DMS 273 (cell line): Measurements from ENCODE around the gene BTBD2.

Experiments
- DNase-seq: peaks from one replicate; lab custom pipeline; 2025; ENCODE audit not compliant: unreplicated experiment; lab: John Stamatoyannopoulos, UW

Gene BTBD2

DNA sequence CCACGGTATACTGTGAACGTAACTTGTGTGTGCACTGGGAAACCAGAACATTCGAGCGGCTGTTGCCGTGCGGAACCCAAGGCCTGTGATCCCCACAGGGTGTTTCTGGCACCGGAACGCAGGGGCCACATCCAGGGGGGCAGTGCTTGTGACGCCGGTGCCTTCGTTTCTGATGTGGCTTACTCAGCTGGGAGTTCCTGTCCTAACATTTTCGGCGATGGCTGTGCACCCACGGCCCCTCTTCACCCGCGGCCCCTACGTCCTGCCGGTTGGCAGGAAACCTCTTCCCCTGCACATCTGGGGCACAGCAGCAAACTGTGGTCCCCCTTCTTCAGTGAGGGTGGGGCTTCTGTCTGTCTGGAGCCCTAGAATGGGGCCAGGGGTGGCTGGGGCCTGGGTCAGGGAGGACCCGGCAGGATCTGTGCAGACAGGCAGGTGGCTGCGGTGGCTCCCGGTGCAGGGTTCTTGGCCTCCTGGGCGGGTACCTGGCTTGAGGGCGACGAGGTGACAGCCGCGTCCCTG, 48.4 kb downstream of the BTBD2 start:
- no peak for DNase-seq

DNA sequence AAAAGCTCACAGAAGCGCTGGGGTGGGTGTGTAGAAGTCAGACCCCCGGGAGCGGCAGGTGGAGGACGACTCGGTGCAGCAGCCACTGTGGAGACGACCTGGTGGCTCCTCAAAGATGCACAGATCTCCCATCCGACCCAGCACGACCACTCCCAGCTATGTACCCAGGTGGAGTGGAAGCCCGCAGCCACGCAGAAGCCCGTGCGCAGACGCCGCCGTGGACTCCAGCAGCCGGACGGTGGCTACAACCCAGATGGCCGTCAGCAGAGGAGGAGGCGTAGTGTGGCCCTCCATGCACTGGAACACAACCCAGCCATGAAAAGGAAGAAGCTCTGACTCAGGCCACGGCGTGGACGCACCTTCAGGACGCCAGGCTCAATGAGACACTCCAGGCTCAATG, 52.8 kb downstream of the BTBD2 start:
- no peak for DNase-seq

DNA sequence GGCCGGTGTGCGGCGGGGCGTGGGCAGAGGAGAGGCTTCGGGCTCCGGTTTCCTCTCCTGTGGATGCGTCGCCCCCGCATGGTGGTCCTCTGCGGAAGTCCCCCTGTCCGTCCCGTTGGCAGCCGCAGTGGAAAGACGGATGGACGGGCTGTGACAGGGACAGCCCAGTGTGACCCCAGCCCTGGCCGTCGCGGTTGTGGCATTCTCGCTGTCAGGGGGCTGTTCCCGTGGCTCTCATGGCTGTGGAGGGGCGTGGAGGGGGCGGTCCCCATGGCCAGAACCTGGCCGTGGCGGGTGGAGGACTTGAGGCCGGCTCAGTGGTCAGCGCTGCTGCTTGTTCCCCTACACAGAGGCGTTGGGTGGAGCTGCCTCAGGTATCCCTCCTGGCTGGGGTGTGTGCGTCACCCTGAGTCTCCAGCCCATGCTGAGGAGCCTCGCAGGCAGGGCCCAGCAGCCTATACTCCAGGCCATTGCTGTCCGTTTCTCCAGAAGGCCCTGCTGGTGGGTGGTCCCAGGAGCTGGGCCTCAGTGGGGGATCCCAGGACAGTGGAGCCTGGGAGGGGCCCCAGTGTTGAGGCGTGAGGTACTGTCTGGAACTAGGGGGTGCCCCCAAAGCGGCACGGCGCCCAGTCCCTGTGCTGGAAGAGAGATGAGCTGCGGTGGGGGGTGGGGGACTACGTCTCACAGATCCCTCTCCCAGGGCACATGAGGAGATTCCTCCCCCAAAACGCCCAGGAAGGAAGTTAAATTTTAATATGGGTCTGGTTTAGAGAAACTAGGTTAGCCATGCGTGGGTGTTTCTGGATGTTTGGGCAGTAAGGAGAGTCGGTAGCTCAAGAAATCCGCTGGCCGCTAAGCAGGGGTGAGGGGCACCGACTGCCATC, 54.3 kb downstream of the BTBD2 start:
- DNase-seq, result no peak

DNA sequence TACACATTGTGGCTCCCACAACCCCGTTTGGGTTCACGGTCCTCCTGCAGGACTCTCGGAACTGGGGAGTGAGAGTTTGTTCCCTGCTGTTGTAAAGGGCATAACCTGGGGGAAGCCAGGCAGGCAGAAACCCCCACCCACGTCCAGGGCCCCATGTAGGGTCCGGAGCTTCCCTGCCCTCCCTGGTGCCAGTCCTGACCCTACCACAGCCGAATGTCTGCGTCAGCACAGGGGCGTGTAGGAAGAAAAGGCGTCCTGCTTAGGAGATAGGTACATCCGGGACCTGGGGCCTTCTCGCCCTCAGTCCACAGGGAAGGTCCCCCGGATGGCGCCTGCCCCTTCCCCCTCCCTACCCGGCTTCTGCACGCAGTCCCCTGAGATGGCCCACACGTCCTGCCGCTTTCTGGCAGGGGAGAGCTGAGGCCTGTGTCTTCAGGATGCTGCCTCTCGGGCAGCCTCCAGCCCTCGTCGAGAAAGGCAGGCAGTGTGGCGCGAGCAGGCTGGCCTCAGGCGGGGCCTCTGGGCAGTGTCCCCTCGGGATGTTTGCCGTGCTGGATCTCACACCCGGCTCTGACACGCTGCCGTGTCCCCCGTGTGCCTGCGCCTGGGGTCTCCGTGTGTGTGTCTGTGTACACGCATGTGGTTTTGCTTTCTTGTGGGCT, 55.5 kb downstream of the BTBD2 start:
- DNase-seq, result no peak

DNA sequence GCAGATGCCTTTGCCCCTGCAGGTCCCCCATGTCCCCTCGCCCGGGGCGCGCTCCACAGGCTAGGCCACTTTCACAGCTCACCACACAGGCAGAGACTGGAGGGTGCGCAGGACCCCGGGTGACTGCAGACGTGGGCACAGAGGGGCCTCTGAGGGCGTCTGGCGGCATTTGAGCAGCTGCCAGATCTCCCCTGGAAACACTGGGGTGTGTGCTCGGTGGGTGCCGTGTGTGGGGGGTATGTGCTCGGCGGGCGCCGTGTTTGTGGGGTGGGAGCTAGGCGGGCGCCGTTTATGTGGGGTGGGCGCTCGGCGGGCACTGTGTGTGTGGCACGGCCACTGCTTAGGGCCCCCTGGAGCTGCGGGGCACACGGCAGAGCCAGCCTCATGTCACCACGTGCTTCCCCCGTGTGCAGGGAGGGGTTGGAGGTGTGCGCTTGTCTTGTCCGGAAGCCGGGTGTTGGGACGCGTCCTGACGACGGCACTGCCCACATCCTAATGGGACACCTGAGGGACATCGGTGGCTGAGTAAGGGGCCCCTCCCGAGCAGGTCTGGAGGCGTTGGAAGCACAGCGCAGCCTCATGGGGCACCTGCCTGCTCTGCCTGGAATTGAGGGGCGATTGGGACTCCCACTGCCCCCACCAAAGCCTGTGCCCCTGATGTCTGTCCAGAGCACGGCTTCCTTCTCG, 57.8 kb downstream of the BTBD2 start:
- DNase-seq, result no peak

DNA sequence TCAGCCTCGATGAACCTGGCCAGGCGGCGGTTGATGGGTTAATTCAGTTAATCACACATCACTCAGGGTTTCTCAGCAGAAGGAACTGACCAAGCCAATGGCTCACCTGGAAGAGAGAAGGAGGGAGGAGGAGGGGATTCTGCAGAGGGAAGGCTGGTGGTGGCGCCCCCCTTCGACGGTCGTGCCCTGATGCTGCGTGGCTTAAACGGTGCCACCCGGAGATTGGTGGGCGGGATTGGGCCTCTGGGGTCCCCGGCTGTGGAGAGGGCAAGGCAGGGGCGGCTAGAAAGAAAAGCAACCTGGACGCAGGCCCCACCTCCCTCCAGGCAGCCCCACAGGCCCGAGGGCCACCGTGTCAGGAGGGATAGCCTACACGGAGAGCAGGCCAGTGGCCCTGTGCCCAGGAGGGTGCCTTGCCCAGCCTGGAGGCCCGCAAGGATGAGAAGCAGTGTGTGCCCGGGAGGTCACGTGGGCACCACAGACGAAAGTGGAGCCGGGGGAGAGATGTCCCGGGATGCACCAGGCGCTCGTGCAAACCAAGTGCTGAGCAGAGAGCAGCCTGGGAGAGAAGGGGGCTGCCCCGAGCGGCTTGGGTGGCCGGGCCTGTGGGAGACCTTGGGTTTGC, 58.5 kb downstream of the BTBD2 start:
- DNase-seq, result no peak

DNA sequence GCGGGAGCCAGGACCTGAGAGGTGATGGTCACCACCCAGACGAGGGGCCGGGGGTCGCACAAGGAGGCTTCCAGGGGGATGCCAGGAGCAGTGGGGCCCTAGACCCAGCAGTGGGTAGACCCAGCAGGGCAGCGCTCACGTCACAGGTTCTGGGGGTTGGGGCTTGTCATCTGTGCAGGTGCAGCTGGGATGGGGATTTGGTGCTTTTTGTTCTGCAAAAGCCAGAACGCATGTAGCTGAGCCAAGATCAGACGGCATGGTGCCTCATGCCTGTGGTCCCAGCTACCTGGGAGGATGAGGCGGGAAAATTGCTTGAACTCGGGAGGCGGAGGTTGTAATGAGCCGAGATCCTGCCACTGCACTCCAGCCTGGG, 59.4 kb downstream of the BTBD2 start:
- DNase-seq, result no peak

DNA sequence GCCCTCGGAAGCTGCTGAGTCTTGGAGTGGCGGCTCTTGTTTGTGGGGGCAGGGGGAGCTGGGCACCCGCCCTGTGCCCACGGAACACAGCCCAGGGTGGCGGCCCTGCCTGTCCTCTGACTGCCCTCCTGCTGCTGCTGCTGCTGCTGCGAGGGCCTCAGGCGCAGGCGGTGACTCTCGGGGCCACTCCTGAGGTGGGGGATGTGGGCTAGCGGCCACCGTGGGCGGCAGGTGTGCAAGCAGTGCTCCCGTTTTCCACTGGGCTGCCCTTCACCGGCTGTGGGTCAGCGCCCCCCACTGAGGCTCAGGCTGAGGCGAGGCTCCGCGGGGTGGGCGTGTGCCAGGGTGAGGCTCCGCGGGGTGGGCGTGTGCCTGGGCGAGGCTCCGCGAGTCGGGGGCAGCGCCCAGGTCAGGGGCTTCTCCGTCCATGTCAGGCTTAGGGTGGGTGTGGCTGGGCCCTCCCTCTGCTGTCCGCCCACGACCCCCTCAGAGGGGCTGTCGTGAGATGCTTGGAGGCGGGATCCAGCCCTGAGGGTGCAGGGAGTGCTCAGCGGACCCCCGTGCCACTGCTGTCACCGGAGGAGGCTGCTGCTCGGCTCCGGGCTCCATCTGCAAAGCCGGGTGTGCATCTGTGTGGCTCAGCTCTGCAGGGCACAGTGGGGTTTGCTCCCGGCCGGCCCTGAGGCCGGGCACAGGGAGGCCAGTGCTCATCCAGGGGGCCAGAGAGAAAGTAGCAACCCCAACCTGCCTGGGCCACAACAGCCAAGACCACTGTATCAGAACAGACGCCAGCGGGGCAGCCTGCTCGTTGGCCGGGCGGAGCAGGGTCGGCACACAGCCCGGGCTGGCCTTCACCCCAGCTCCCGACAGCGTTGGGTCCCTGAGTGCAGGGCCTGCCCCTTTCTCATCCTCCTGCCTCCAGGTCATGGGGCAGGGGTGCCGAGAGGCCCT, 60.1 kb downstream of the BTBD2 start:
- DNase-seq, result no peak

DNA sequence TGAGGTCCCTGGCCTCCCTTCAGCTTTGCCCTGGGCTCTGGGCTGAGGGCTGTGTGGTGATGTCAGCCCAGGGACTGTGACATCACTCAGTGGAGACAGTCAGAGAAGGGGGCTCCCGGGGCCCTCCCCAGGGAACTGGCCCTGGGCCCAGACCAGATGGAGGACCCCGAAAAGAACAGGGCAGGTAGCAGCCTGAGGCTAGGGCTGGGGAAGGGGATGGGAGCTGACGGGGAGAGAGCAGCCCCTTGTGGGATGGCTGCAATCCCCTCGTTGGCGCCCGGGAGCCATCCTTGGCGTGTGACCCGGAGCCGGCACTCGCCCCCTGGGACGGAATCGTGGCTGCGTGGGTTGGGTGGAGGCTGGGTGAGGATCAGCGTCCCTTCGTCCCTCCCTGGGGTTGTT, 61.0 kb downstream of the BTBD2 start:
- DNase-seq, result no peak

DNA sequence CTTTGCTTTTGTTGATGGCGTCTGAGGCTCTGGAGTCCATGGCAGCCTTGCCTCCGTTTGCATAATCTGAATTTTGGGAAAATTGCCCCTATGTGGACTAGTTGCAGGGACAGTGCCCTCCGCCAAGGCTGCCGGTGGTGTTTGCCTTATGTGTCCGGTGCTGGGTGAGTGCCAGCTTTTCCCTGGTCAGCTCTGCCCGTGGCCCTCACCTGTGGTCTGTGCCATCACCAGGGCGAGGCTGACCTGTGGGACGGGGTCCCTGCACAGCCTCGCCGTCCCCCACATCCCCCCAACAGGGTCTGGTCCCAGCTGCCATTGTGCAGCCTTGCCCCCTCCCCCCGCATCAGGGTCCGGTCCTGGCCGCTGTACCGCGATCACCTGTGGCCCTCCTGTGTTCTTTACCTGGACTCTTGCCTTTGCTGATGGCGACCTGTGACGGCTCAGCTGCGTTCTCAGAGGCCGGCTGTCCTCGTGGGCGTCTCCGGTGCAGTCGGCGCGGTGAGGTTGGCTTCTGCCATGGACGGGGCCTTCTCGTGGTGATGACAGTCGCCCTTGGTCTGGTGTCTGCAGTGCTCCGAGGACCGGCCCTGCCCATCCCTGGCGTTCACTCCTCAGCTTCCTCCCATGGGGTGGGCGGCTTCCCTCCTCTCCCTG, 61.9 kb downstream of the BTBD2 start:
- DNase-seq, result no peak

DNA sequence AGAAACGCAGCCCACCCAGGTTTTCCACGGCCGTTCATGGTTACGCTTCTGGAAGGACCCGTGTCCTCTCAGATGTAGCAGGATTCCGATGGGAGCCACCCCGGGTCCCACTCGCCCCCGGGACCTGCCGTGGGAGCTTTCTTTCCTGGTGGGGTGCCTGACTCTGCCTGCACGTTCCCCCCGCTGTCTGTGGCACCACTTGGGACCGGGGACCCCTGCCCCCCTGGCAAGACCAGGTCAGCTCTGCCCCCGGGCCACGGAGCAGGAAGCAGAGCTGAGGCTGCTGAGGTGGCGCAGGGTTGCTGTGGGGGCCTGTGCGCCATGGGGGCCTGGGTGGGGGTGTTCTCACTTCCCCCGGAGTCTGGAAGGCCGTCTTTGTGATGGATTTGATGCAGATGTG, 62.5 kb downstream of the BTBD2 start:
- DNase-seq, result no peak

DNA sequence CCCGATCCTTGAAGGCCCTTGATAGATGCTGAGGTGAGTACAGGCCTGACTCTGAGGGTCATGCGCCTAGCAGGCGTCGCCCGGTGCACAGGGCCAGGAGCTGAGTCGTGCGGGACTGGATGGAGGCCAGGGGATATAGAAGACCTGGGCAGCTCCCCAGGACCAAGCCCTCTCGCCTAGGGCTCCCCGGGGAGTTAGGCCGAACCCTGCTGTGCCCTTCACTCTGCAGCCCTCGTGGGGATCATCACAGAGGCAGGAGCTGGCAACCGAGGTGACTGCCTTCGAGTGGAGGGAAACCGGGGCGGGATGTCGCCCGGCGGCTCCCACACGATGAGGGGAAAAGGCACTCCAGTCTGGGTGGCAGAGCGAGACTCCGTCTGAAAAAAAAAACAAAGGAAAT, 62.9 kb downstream of the BTBD2 start:
- DNase-seq, result no peak

DNA sequence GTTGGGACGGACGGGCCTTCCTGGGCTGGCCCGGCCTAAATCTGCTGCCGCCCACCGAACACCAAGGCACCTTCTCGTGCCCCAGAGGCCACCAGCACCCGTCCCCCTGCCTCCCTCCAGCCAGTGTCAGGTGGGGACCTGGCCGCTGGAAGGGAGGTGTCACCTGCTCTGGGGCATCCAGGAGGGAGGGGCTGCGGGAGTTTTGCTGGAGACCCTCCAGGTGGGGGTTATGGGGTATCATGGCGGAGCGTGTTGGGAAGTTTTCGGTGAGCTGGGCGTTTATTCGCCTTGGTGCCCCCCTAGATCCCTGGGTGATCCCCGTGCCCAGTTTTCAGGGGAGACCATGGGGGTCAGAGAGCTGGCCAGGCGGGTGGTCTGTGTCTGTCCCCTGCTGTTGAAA, 64.9 kb downstream of the BTBD2 start:
- no peak for DNase-seq

DNA sequence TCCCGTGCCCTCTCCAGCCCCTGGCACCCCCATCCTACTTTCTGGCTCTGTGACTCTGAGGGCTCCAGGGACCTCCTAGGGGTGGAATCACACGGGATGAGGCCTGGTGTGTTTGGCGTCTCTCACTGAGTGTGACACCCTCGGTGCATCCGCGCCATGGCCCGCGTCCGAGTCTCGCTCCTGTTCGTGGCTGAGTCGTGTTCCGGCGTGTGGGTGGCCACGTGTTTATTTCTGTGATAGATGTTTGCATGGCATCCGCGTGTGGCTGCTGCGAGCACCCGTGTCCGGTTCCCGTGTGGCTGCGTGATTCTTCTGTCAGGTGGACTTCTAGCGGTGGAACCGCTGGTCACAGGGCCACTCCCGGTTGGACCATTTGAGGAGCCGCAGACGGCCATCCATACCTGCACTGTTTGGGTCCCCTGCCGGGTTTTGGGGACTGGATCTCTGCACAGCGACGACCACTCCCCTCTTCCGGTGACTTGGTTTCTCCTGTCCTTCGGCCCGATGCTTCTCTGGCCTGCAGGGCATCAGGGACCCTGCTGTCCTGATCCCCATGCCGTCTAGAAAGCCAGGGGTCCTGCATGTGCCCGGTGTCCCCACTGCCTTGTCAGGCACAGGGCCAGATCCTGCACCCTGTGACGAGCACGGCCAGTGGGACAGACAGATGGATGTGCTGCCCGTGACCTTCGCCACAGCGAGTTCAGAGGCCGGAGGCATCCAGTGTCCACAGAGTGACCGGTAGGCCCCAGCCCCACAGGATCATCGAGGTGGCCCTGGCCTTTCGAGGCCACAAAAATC, 66.0 kb downstream of the BTBD2 start:
- DNase-seq, result no peak

DNA sequence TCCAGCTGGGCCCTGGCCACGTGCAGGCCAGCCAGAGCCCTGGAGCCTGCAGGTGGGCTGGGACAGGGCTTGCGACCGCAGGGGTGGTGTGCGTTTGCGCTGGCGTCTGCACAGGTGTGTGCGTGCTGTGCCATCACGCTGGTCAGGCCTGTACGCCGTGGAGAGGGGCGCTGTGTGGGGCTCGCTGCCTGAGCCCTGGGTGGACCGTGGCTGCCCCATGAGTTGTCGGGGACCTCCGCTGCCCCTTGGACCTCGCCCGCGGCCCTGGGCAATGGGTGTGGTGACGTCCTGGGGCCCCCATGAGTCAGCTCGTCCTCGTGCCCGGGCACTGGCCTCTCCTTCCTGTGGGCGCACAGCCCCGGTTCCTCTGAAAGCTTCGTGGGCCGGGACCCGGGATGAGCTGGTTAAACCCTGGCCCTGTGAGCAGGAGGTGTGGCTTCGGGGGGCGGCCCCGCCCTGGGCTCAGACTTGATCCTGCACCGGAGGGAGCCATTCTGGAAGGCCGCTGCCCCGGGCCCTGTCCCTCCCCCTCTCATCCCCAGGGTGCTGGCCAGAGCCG, 67.8 kb downstream of the BTBD2 start:
- DNase-seq, result no peak

DNA sequence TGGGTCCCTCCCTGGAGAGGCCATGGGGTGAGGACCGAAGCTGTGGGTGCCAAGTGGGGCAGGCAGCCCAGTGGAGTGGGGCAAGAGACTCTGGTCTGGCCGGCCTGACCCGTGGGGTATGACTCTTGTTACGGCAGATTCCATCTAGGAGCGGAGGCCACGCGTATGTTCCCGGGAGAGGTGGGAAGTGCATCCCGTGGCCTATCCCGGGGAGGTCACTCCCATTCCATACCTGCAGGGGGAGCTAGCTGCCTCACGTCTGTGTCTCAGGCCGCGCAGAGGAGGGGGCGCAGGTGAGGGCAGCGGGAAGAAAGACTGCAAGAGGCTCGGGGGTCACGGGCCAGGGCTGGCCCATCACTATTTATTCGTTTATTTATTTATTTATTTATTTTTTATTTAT, 69.6 kb downstream of the BTBD2 start:
- DNase-seq, result peak; percentile 44

DNA sequence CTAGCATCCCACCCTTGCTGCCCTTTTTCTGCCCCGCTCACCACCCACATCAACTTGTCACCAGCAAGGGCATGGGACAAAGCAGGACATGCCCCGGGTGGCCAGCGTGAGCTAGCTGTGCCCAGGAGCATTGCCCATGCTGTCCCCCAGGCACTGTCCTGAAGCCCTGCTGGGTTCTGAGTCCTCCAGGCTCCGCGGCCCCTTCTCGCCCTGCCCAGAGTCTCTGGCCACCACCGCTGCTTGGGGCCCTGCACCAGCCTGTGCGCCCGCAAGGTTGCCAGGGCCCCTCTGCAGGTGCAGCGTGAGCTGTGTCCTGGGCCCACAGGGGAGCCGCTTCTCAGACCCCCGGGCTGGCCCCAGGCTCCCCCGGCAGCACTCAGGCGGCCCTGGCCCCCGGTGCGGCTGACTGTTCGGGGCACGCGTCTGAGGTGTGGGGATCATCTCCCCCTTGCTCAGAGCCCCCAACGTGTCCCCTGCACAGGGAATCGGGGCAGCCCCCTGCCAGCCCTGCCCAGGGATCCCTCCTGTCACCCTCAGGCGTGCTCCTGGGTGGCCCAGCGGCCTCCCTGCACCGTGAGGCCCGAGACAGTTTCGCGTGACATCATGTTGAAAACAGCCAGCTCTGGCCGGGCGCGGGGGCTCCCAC, 70.5 kb downstream of the BTBD2 start:
- DNase-seq, result no peak
